ENCODE data around the gene C1QL3.

GRCh38 chr10:16509996-16510395 lies 11.7 kb downstream of the C1QL3 start:
- no peak for TF ChIP-seq POLR2A (IDR thresholded peaks at IDR 0.05; ENCODE audit: low read depth, low read length)
- TF ChIP-seq CEBPB (IDR thresholded peaks at IDR 0.05; ENCODE audit: borderline replicate concordance in 1 of 2, low read depth in 2 of 2, low read length in 2 of 2): no peak
- no peak for TF ChIP-seq RAD21 (IDR thresholded peaks at IDR 0.05; ENCODE audit: insufficient read depth, low read depth, low read length)
- TF ChIP-seq TBL1XR1 (IDR thresholded peaks at IDR 0.05; ENCODE audit: low read depth, low read length): no peak

Measured in GM12878 (cell line).